GM12892 (cell line): ENCODE measurements around the gene PHC2.

Experiments
- DNase-seq: peaks from one replicate; pipeline ENCODE4 v3.0.0; 2011; ENCODE audit not compliant: insufficient read length
- FAIRE-seq: peaks from 2 replicates; lab custom pipeline; 2011; peaks lifted over from hg19 to GRCh38; lab: Jason Lieb, UNC
- POLR2A ChIP-seq: IDR thresholded peaks from 2 replicates; pipeline ENCODE4 v1.6.1; 2011; ENCODE audit warnings: low read depth, low read length, control low read depth
- POLR2AphosphoS5 ChIP-seq: IDR thresholded peaks from 2 replicates; pipeline ENCODE4 v1.6.1; 2011; ENCODE audit warnings: low read depth, low read length, control low read depth
- TAF1 ChIP-seq: IDR thresholded peaks from 2 replicates; pipeline ENCODE4 v1.6.1; 2011; ENCODE audit warnings: low read depth, mild to moderate bottlenecking, control low read depth, low read length, borderline replicate concordance

The PHC2 gene

DNA sequence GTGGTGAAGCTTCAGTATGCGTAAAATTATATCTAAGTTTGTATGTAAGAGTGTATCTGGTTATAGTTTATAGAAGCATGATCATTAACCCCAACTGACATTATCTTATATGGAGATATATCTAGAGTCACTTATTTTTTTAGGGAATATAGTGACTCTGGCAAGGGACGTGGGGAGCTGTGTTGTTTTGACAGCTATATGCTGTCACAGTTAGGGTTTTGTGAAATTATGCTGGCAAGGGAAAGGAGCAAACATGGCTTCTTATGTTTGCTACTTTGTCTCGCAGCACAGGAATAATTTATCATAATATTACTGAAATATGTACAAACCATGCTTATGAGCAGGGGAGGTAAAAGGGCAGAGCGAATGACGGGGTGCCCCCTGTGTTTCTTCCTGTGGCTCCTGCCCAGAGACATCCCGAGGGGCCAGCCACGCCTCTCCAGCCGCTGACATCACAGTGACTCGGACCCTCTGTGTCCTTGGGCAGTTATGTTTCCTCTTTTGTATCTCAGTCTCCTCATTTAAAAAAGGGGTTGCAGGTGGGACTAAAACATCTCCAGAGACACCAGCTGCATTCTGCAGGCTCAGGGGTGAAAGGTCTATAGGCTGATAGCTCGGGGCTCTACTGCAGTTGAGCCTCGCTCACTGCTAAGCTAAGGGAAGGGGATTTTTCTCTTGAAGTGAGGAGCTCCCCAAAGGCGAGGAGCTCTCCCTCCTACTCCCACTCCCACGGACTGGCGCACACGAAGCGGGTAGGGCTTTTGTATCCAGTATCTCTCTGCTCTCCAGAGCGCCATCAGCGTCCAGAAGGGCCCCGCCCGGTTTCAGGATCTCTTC, 124.9 kb downstream of the PHC2 start:
- DNase-seq (no peak), FAIRE-seq (no peak)
- no peak for TF ChIP-seq POLR2A
- TF ChIP-seq TAF1 = no peak
- TF ChIP-seq POLR2AphosphoS5 = no peak

- no peak for DNase-seq
- TF ChIP-seq TAF1 = no peak
- TF ChIP-seq POLR2AphosphoS5 = no peak
- TF ChIP-seq POLR2A = no peak
- no peak for FAIRE-seq
Observed at GRCh38 chr1:33305016-33305415, 125.9 kb downstream of the PHC2 start.

DNA sequence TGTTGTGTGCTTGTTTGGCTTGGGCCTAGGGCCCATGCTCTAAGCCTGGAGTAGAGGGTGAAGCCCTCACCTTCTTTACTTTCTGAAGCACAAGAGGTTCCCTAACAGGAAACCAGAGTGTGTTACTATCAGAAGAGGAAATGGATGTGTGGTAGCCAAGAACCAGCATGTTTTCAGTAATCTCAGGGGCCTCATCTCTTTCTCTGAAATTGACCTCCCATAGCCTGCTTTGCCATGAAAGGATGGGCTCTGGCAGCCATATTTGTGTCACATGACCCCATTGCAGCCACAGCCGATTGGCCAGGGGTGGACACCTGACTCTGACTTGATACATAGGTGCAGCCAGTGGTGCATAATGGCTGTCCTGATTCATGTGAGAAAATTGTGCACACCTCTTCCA, 128.6 kb downstream of the PHC2 start:
- no peak for DNase-seq

DNA sequence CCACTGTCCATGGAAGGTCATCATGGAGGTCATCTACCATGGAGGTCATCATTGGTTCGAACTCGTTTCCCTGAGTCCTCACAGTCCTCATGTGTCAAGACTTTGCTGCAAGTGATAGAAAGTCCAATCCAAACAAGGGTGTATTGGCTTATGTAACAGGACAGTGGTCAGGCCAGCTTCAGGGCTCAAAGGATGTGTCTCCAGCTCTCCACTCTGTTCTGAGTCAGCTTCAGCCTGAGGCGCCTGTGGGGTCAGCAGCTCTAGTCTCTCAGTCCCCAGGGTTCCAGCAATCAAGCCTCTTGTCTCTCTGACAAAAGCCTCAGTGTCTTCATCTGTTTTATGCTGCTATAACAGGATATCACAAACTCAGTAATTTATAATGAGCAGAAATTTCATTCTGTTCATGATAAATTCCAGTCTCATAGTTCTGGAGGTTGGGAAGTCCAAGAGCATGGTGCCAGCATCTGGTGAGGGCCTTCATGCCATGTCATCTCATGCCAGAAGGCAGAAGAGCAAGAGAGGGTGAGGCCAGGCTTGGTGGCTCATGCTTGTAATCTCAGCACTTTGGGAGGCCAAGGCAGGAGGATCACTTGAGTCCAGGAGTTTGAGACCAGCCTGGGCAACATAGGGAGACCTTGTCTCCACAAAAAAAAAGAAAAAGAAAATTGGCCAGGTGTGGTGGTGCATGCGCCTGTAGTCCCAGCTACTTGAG, 129.5 kb downstream of the PHC2 start:
- TF ChIP-seq POLR2AphosphoS5 = no peak
- no peak for TF ChIP-seq TAF1
- TF ChIP-seq POLR2A = no peak
- FAIRE-seq (no peak), DNase-seq (no peak)

More for the DNA sequence above, 128.6 kb downstream of the PHC2 start:
- FAIRE-seq = no peak
- TF ChIP-seq TAF1 = no peak
- no peak for TF ChIP-seq POLR2AphosphoS5
- no peak for TF ChIP-seq POLR2A

DNA sequence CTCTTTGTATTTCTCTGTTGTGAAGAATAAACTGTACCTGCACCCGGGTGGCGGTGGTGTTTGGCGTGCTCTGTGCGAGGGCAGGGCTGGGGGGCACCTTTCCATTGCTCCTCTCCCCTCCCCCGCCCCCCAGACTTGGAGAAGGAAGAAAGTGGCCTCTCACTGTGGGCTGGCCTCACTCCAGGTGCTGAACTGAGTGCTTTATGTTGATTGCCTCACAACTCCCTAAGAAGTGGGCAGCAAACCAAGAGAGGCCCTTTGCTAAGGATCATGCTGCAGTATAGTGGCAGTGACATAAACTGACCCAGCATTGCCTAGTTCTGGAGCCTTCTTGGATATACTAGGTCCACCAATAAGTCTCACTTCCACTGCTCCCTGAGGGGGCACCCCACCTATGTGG, 130.2 kb downstream of the PHC2 start:
- no peak for TF ChIP-seq POLR2A
- TF ChIP-seq POLR2AphosphoS5 = no peak
- no peak for TF ChIP-seq TAF1
- FAIRE-seq = no peak
- no peak for DNase-seq

DNA sequence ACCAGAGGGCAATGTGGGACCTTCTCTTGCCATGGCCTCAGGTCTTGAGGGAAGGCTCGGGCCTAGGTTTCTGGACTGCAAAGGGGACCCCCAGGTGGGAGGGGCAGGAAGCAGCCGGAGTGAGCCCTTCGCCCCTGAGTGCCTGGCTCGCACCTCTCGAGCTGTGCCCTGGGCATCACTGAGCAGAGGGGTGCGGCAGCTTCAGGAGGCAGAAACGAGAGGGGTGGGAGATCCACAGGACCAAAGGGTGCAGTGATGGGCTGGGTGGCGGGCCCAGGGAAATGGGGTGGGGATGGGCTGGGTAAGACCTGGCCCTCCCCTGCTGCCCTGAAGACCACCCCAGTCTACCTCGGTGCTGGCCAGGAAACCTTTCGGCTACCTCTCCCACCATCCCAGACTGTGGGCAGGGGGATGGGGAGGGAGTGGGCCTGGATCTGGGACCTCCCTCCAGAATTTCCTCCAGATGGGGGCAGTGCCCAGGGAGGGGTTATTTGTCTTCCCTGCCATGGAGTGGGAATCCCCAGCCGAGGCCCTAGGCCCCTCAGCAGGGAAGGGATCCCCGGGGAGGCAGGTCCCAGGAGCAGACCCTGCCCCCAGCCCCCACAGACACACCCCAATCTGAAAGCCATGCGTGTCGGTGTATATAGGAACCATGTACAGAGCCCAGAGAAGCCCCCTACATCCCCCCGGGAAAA, 131.3 kb downstream of the PHC2 start:
- FAIRE-seq (no peak), DNase-seq (no peak)
- TF ChIP-seq POLR2A (no peak), POLR2AphosphoS5 (no peak), TAF1 (no peak)

- FAIRE-seq = peak; percentile 96
- TF ChIP-seq TAF1 (no peak), POLR2A (no peak)
- DNase-seq = peak; percentile 80
Observed at GRCh38 chr1:33298623-33299277, 132.1 kb downstream of the PHC2 start.

GRCh38 chr1:33297911-33298622, 132.8 kb downstream of the PHC2 start:
- FAIRE-seq = no peak

GRCh38 chr1:33296824-33297223, 134.1 kb downstream of the PHC2 start:
- FAIRE-seq (no peak), DNase-seq (no peak)

More at GRCh38 chr1:33297911-33298622, 132.8 kb downstream of the PHC2 start:
- DNase-seq = no peak
- TF ChIP-seq TAF1 = no peak
- no peak for TF ChIP-seq POLR2A
- TF ChIP-seq POLR2AphosphoS5 = no peak

GRCh38 chr1:33296082-33296458, 134.8 kb downstream of the PHC2 start:
- FAIRE-seq = no peak
- TF ChIP-seq POLR2AphosphoS5 = no peak
- TF ChIP-seq POLR2A = no peak
- TF ChIP-seq TAF1 = no peak
- DNase-seq = no peak

More at GRCh38 chr1:33296824-33297223, 134.1 kb downstream of the PHC2 start:
- no peak for TF ChIP-seq POLR2AphosphoS5
- no peak for TF ChIP-seq POLR2A
- no peak for TF ChIP-seq TAF1

GRCh38 chr1:33295450-33296081, 135.3 kb downstream of the PHC2 start:
- FAIRE-seq (peak; percentile 95), DNase-seq (peak; percentile 84)

More at GRCh38 chr1:33295450-33296081, 135.3 kb downstream of the PHC2 start:
- TF ChIP-seq POLR2A (no peak), POLR2AphosphoS5 (no peak), TAF1 (no peak)
